Prostate gland (tissue), 2 donors: ENCODE data around the gene C3orf80.

Experiments
- POLR2A ChIP-seq: fragments of 450-650 bp; IDR thresholded peaks from one replicate; pipeline ENCODE4 v1.6.1; 2016; ENCODE audit warnings: antibody characterized with exemption, mild to moderate bottlenecking
- POLR2AphosphoS5 ChIP-seq: sonication (generic); formaldehyde crosslinking; IDR thresholded peaks from one replicate; pipeline ENCODE4 v1.6.1; 2017; ENCODE audit warnings: antibody characterized with exemption
- TF ChIP-seq, protein P1 (sequence below), 4 experiments: fragments of 200-600 bp in 2 of 4; fragments of 450-650 bp in 2 of 4; sonication (generic) in 2 of 4; IDR thresholded peaks; 1 replicate in 3 of 4; 2 replicates in 1 of 4; pipeline ENCODE4 v1.5.1; 2016 to 2019; ENCODE audit warnings: antibody characterized with exemption in 4 of 4, mild to moderate bottlenecking in 2 of 4, moderate library complexity in 2 of 4

DNA sequence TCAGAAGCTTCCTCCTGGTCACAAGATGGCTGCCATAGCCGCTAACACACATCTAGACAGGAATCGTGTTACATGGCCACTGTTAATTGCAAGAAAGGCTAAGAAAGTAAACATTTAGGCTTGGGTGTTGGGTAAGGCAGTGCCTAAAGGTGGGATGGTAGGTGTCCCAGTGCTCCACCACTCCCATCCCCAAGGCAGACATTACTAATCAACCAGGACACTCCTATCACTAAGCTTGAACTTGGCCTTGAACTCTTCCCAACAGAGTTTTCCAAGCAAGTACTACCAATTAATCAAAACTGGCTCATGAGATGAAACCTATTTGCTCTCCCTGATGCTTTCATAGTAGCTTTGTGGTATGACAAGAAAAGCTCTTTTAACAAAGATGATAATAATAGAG is 37.9 kb upstream of the C3orf80 start:
- TF ChIP-seq, protein P1, sequence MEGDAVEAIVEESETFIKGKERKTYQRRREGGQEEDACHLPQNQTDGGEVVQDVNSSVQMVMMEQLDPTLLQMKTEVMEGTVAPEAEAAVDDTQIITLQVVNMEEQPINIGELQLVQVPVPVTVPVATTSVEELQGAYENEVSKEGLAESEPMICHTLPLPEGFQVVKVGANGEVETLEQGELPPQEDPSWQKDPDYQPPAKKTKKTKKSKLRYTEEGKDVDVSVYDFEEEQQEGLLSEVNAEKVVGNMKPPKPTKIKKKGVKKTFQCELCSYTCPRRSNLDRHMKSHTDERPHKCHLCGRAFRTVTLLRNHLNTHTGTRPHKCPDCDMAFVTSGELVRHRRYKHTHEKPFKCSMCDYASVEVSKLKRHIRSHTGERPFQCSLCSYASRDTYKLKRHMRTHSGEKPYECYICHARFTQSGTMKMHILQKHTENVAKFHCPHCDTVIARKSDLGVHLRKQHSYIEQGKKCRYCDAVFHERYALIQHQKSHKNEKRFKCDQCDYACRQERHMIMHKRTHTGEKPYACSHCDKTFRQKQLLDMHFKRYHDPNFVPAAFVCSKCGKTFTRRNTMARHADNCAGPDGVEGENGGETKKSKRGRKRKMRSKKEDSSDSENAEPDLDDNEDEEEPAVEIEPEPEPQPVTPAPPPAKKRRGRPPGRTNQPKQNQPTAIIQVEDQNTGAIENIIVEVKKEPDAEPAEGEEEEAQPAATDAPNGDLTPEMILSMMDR (IDR thresholded peaks at IDR 0.05) = no peak
- TF ChIP-seq POLR2AphosphoS5 (no peak), POLR2A (no peak)
